Loucy (cell line): ENCODE data around the gene STK4.

Experiments
- H2AFZ ChIP-seq: fragments of 200-600 bp; sonication (generic); 2 replicates; pipeline ENCODE4 v1.6.0; 2016; ENCODE audit warnings: antibody characterized with exemption, mild to moderate bottlenecking, low read length, moderate library complexity
- H3F3A ChIP-seq: fragments of 200-600 bp; 2 replicates; pipeline ENCODE4 v1.6.0; 2016; ENCODE audit warnings: antibody characterized with exemption, low read depth, mild to moderate bottlenecking
- H3K27me3 ChIP-seq: fragments of 200-600 bp; sonication (generic); 2 replicates; pipeline ENCODE4 v1.6.1; 2014; ENCODE audit warnings: low read length, mild to moderate bottlenecking; ENCODE audit not compliant: insufficient read depth, poor library complexity, severe bottlenecking
- H3K36me3 ChIP-seq: fragments of 200-600 bp; sonication (generic); 2 replicates; pipeline ENCODE4 v1.6.1; 2016; ENCODE audit warnings: low read length; ENCODE audit not compliant: insufficient read depth
- H3K4me1 ChIP-seq: fragments of 200-600 bp; sonication (generic); 2 replicates; pipeline ENCODE4 v1.5.1; 2014; ENCODE audit warnings: low read length, mild to moderate bottlenecking; ENCODE audit not compliant: insufficient read depth, poor library complexity, severe bottlenecking
- H3K4me2 ChIP-seq: fragments of 200-600 bp; sonication (generic); 2 replicates; pipeline ENCODE4 v1.6.0; 2014; ENCODE audit warnings: antibody characterized with exemption, low read length, low read depth, mild to moderate bottlenecking; ENCODE audit not compliant: poor library complexity, severe bottlenecking
- H3K4me3 ChIP-seq: fragments of 200-600 bp; sonication (generic); 2 replicates; pipeline ENCODE4 v1.5.1; 2014; ENCODE audit warnings: low read length, mild to moderate bottlenecking, mixed read lengths; ENCODE audit not compliant: poor library complexity, severe bottlenecking
- H3K79me2 ChIP-seq: fragments of 200-600 bp; sonication (generic); 2 replicates; pipeline ENCODE4 v1.6.1; 2014; ENCODE audit warnings: low read length; ENCODE audit not compliant: insufficient read depth
- H3K9ac ChIP-seq: fragments of 200-600 bp; sonication (generic); 2 replicates; pipeline ENCODE4 v1.6.0; 2014; ENCODE audit warnings: mild to moderate bottlenecking, low read depth, low read length, moderate library complexity; ENCODE audit not compliant: poor library complexity, severe bottlenecking
- H3K9me2 ChIP-seq: fragments of 200-600 bp; sonication (generic); replicated peaks from 2 replicates; pipeline ENCODE4 v1.6.1; 2016; ENCODE audit warnings: low read depth, low read length, mixed read lengths
- H3K9me3 ChIP-seq: fragments of 200-600 bp; sonication (generic); 2 replicates; pipeline ENCODE4 v1.6.1; 2014; ENCODE audit warnings: mild to moderate bottlenecking, antibody characterized with exemption, low read length, low read depth; ENCODE audit not compliant: insufficient read depth
- H4K20me1 ChIP-seq: fragments of 200-600 bp; sonication (generic); 2 replicates; pipeline ENCODE4 v1.6.0; 2014; ENCODE audit warnings: antibody characterized with exemption, low read length, mild to moderate bottlenecking; ENCODE audit not compliant: insufficient read depth, poor library complexity, severe bottlenecking
- EZH2phosphoT487 ChIP-seq: fragments of 200-600 bp; IDR thresholded peaks from 2 replicates; pipeline ENCODE4 v1.6.1; 2018; ENCODE audit warnings: antibody characterized with exemption, mild to moderate bottlenecking, moderate library complexity, borderline replicate concordance
- TF ChIP-seq, protein P1 (sequence below): fragments of 200-600 bp; sonication (generic); conservative IDR thresholded peaks from 2 replicates; pipeline ENCODE4 v1.5.1; 2014; ENCODE audit warnings: mild to moderate bottlenecking, antibody characterized with exemption, low read length

STK4 gene

GRCh38 chr20:45095805-45096238 is 129.5 kb downstream of the STK4 start:
- H3K4me1 ChIP-seq = peaks cover 16% of the 10 kb centered on the region
- no peak overlapping the region for H3K9ac ChIP-seq
- no peaks in the 10 kb centered on the region for H3K9me3 ChIP-seq
- TF ChIP-seq, protein P1, sequence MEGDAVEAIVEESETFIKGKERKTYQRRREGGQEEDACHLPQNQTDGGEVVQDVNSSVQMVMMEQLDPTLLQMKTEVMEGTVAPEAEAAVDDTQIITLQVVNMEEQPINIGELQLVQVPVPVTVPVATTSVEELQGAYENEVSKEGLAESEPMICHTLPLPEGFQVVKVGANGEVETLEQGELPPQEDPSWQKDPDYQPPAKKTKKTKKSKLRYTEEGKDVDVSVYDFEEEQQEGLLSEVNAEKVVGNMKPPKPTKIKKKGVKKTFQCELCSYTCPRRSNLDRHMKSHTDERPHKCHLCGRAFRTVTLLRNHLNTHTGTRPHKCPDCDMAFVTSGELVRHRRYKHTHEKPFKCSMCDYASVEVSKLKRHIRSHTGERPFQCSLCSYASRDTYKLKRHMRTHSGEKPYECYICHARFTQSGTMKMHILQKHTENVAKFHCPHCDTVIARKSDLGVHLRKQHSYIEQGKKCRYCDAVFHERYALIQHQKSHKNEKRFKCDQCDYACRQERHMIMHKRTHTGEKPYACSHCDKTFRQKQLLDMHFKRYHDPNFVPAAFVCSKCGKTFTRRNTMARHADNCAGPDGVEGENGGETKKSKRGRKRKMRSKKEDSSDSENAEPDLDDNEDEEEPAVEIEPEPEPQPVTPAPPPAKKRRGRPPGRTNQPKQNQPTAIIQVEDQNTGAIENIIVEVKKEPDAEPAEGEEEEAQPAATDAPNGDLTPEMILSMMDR = peak; percentile 87
- no peak for TF ChIP-seq EZH2phosphoT487
- H3K9me2 ChIP-seq = no peaks in the 10 kb centered on the region
- no peaks in the 10 kb centered on the region for H3F3A ChIP-seq
- H3K27me3 ChIP-seq = no peaks in the 10 kb centered on the region
- no peaks in the 10 kb centered on the region for H3K36me3 ChIP-seq
- H3K4me2 ChIP-seq = no peak overlapping the region
- no peak overlapping the region for H3K4me3 ChIP-seq
- no peaks in the 10 kb centered on the region for H3K79me2 ChIP-seq
- no peaks in the 10 kb centered on the region for H4K20me1 ChIP-seq
- peak overlapping the region; percentile 66 for H2AFZ ChIP-seq

GRCh38 chr20:45096781-45097180 is 130.5 kb downstream of the STK4 start:
- Histone ChIP-seq H3K4me1 (peaks cover 9% of the 10 kb centered on the region), H3K4me2 (no peak overlapping the region), H3K79me2 (no peaks in the 10 kb centered on the region), H3K27me3 (no peaks in the 10 kb centered on the region), H3F3A (no peaks in the 10 kb centered on the region), H3K9me2 (no peaks in the 10 kb centered on the region), H2AFZ (no peak overlapping the region), H3K4me3 (no peak overlapping the region), H3K9me3 (no peaks in the 10 kb centered on the region), H3K9ac (no peak overlapping the region), H3K36me3 (no peaks in the 10 kb centered on the region), H4K20me1 (no peaks in the 10 kb centered on the region)
- TF ChIP-seq, protein P1 = no peak
- TF ChIP-seq EZH2phosphoT487 = no peak

- TF ChIP-seq EZH2phosphoT487 = no peak
- TF ChIP-seq, protein P1 = no peak
- Histone ChIP-seq H3K9ac (no peak overlapping the region), H4K20me1 (no peaks in the 10 kb centered on the region), H3F3A (no peaks in the 10 kb centered on the region), H3K9me3 (no peaks in the 10 kb centered on the region), H3K9me2 (no peaks in the 10 kb centered on the region), H2AFZ (no peak overlapping the region), H3K79me2 (no peaks in the 10 kb centered on the region), H3K4me3 (no peak overlapping the region), H3K27me3 (no peaks in the 10 kb centered on the region), H3K36me3 (no peaks in the 10 kb centered on the region), H3K4me1 (peaks cover 5% of the 10 kb centered on the region), H3K4me2 (no peak overlapping the region)
Measured at GRCh38 chr20:45097485-45098102, 131.3 kb downstream of the STK4 start.
